BLaER1 treated with 17β-estradiol and CSF1 and Interleukin-3, amounts not matched to agents 10 nM and 100 nM (cell line): ENCODE data around the gene DUSP14.
A peak's percentile ranks its signal among the peaks of the same experiment; 100 is the strongest.
"Not testable (repeated sequence)": the region's sequence is repeated elsewhere in the genome, so short reads cannot be mapped to it uniquely, and the experiment has no call there.

Experiments
- H3K27ac ChIP-seq, 11 experiments: shearing (Covaris generic); formaldehyde crosslinking; 2 replicates each; pipeline ENCODE4 v1.8.1; 2022
- H3K27me3 ChIP-seq, 11 experiments: shearing (Covaris generic); formaldehyde crosslinking; 2 replicates each; pipeline ENCODE4 v1.8.1; 2022
- H3K36me3 ChIP-seq, 11 experiments: shearing (Covaris generic); formaldehyde crosslinking; 2 replicates each; pipeline ENCODE4 v1.8.1; 2022
- H3K4me1 ChIP-seq, 10 experiments: shearing (Covaris generic); formaldehyde crosslinking; 2 replicates each; pipeline ENCODE4 v1.8.1; 2022
- H3K4me2 ChIP-seq, 11 experiments: shearing (Covaris generic); formaldehyde crosslinking; 2 replicates each; pipeline ENCODE4 v1.8.1; 2022
- H3K4me3 ChIP-seq, 10 experiments: shearing (Covaris generic); formaldehyde crosslinking; 2 replicates each; pipeline ENCODE4 v1.8.1; 2022
- H3K9ac ChIP-seq, 11 experiments: shearing (Covaris generic); formaldehyde crosslinking; 2 replicates each; pipeline ENCODE4 v1.8.1; 2022
- H3K9me3 ChIP-seq, 11 experiments: shearing (Covaris generic); formaldehyde crosslinking; replicated peaks in 1 of 11; 2 replicates each; pipeline ENCODE4 v1.8.1; 2022
- H4K20me1 ChIP-seq, 11 experiments: shearing (Covaris generic); formaldehyde crosslinking; 2 replicates each; pipeline ENCODE4 v1.8.1; 2022
- Cebpa-rat ChIP-seq, 11 experiments: shearing (Covaris generic); IDR thresholded peaks; 2 replicates each; pipeline ENCODE4 v1.8.1; 2022

Gene DUSP14, protein sequence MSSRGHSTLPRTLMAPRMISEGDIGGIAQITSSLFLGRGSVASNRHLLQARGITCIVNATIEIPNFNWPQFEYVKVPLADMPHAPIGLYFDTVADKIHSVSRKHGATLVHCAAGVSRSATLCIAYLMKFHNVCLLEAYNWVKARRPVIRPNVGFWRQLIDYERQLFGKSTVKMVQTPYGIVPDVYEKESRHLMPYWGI

DNA sequence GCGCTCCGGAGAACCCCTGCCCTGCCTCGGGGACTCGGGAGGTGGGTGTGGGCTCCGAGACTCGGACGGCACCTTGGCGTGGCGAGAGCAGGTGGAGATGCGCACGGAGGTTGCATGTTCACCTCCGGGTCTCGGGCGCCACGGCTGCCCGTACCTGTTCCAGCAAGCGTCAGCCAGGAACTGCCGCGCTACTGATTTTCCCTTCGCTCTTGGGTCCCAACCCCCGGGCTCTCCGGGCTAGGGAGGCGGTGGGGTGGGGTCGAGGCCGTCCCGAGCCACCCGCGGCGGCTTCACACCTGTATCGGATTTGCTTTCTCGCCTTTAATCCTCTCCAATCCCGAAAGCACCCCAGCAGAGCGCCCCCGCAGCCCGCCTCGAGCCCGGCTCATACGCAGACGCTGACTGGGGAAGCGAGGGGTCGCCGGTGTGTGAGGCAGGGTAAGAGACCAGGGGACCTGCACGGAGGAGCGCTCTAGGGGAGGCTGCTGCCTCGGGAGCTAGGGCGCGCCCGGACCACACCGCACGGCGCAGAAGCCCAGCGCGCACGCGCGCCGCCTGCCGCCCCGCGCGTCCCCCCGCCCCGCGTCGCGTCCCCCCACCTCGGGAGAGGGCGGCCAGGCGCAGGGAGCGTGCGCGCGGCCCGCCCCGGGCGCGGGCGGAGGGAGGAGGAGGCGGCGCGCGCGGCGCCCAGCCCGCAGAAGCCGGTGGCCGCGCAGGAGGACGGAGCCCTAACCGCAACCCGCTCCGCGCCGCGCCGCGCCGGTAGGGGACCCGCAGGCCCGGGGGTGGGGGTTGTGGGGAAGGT, at the start of gene DUSP14:
TSS of gene DUSP14 (plus strand) at position 695 of the 805 bp plus-strand sequence. CDS start 22,382 bp downstream, outside the sequence.
- H3K9me3 ChIP-seq = no peaks in the 10 kb centered on the region
- no peak for TF ChIP-seq Cebpa-rat (IDR thresholded peaks at IDR 0.05)

DNA sequence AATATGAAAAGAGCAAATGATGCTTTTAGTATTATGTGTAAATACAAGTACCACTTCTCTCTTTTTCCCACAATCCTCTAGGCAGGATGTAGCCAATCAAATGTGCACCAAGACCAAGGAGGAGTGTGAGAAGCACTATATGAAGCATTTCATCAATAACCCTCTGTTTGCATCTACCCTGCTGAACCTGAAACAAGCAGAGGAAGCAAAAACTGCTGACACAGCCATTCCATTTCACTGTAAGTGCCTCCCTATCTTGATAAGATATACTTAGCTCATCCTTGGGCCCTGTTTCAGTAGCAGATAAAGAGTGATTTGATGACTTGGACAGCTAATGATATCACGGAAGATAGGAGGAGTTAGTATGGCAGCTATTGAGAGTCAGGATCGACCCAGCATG, 49.3 kb upstream of the DUSP14 start:
- no peaks in the 10 kb centered on the region for H3K9me3 ChIP-seq
- H3K4me2 ChIP-seq = peak overlapping the region in 3 of 11 experiments; percentile 15 to 24 (median 21); a peak in 2 of 22 replicates

More for the DNA sequence above, at the start of gene DUSP14:
- Histone ChIP-seq H3K4me2 (peak within 1 kb of the TSS; percentile 92 to 100 (median 99)), H4K20me1 (peaks cover 4 to 43% (median 29%) of the 10 kb centered on the region in 11 experiments; a peak in 18 of 22 replicates), H3K36me3 (no peaks in the 10 kb centered on the region), H3K9ac (peak within 1 kb of the TSS; percentile 74 to 88 (median 84)), H3K4me1 (peaks cover 36 to 67% (median 56%) of the 10 kb centered on the region in 10 experiments), H3K27ac (peak within 1 kb of the TSS; percentile 60 to 87 (median 76); a peak in 21 of 22 replicates), H3K4me3 (peak within 1 kb of the TSS; percentile 62 to 92 (median 73)), H3K27me3 (peaks cover 0 to 11% (median 8%) of the 10 kb centered on the region in 11 experiments; a peak in 11 of 22 replicates)

DNA sequence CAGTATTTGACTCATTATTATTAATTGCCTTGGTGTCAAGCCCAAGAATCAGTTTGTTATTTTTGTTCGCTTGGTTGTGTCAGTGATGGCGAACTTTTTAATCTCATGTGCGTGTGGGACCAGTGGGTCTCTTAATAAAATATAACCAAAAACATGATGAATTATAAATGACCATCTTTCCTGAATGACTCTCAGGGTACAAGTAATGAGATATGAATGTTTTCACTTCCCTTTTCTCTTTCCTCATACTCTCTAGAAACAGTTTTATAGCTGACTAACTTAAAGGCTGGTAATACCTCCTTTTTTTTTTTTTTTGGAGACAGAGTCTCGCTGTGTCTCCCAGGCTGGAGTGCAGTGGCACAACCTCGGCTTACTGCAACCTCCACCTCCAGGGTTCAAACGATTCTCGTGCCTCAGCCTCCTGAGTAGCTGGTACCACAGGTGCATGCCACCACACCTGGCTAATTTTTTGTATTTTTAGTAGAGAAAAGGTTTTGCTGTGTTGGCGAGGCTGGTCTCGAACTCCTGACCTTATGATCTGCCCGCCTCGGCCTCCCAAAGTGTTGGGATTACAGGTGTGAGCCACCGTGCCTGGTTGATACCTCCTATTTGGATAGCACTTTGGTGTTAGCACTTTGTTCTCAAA, 48.2 kb upstream of the DUSP14 start:
- Histone ChIP-seq H3K27ac (peak overlapping the region in 1 of 11 experiments; percentile 35; a peak in 2 of 22 replicates), H3K36me3 (peaks cover 76 to 100% (median 95%) of the 10 kb centered on the region in 11 experiments), H3K4me2 (peak overlapping the region in 7 of 11 experiments; percentile 11 to 61 (median 38); a peak in 9 of 22 replicates), H3K4me1 (peaks cover 10 to 20% (median 13%) of the 10 kb centered on the region in 10 experiments), H4K20me1 (peaks cover 0 to 18% (median 6%) of the 10 kb centered on the region in 11 experiments; a peak in 9 of 22 replicates)
- H3K4me3 ChIP-seq, H3K9me3 ChIP-seq, H3K9ac ChIP-seq, H3K27me3 ChIP-seq: not testable (repeated sequence)

More for the DNA sequence above, 49.3 kb upstream of the DUSP14 start:
- TF ChIP-seq Cebpa-rat (IDR thresholded peaks at IDR 0.05) = no peak
- Histone ChIP-seq H3K4me3 (no peak overlapping the region), H3K4me1 (peaks cover 10 to 20% (median 12%) of the 10 kb centered on the region in 10 experiments), H3K27me3 (no peaks in the 10 kb centered on the region), H3K27ac (no peak overlapping the region), H3K36me3 (peaks cover 85 to 100% (median 93%) of the 10 kb centered on the region in 11 experiments), H3K9ac (no peak overlapping the region), H4K20me1 (peaks cover 0 to 26% (median 6%) of the 10 kb centered on the region in 11 experiments; a peak in 9 of 22 replicates)

DNA sequence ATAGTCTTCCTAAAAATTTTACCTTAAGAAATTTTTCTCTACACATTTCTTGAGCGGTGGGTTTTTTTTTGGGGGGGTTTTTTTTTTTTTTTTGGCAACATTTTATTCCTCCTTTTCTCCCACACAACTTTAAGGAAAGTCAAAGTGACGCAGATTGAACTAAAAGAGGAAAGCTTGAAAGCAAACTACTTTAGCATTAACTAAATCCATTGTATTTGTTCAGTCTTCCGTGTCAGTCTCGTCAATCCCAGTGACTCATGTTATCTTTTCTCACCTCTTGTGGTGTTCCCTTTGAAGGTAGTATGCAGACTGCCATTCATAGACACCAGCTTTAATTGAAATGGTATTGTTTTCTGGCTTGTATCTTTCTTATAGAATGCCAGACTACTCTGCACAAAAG, 43.7 kb upstream of the DUSP14 start:
- Histone ChIP-seq H3K4me3 (no peak overlapping the region), H3K9ac (no peak overlapping the region), H3K4me2 (no peak overlapping the region), H3K36me3 (peaks cover 80 to 100% (median 95%) of the 10 kb centered on the region in 11 experiments), H3K4me1 (peaks cover 8 to 12% (median 9%) of the 10 kb centered on the region in 10 experiments), H3K9me3 (no peaks in the 10 kb centered on the region), H4K20me1 (peaks cover 0 to 11% (median 6%) of the 10 kb centered on the region in 11 experiments; a peak in 9 of 22 replicates), H3K27ac (no peak overlapping the region), H3K27me3 (no peaks in the 10 kb centered on the region)
- TF ChIP-seq Cebpa-rat (IDR thresholded peaks at IDR 0.05) = no peak

DNA sequence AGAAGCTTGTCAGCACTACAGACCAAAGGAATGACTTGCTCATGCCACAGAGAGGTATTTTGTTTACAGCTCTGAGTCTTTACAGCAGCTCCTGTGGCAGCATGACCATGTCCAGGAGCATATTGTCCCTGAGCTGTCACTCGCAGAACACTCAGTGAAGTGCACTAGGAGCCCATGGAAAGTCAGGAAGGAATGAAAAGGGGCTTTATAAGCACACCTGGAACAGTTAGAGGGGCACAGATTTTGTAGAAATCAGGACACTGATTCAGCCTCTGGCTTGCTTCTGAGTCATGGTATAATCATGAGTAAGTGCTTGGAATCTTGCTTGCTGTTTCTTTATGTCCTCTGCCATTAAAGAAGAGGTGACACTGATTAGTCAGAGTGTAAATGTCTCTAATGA, 42.0 kb upstream of the DUSP14 start:
- no peak overlapping the region for H3K9ac ChIP-seq
- H3K36me3 ChIP-seq = peaks cover 87 to 100% (median 94%) of the 10 kb centered on the region in 11 experiments
- no peaks in the 10 kb centered on the region for H3K27me3 ChIP-seq
- no peak overlapping the region for H3K27ac ChIP-seq
- H3K4me1 ChIP-seq = peaks cover 0 to 3% (median 0%) of the 10 kb centered on the region in 10 experiments; a peak in 1 of 20 replicates
- no peaks in the 10 kb centered on the region for H3K9me3 ChIP-seq
- no peak for TF ChIP-seq Cebpa-rat (IDR thresholded peaks at IDR 0.05)
- no peaks in the 10 kb centered on the region; a peak in 1 of 22 replicates for H4K20me1 ChIP-seq
- H3K4me3 ChIP-seq = no peak overlapping the region
- H3K4me2 ChIP-seq = no peak overlapping the region

DNA sequence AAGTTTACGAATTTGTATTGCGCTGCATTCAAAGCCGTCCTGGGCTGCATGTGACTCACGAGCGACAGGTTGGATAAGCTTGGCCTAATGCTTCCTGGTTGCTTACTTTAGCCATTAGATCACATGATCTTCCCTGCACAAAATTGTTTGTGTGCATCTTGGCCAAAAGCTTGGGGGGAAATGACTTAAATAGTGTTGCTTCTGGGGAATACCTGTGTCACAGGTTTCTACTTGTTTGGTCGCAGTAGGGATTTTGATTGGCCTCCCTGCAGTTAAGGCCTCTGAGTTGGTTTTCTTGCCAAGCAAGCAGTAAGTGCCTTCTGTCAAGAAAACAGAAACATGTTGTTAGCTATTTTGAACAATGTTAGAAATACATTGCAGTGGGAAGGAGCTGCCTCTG, 39.6 kb upstream of the DUSP14 start:
- Histone ChIP-seq H3K36me3 (peaks cover 71 to 100% (median 83%) of the 10 kb centered on the region in 11 experiments), H3K27me3 (no peaks in the 10 kb centered on the region), H3K4me3 (no peak overlapping the region), H4K20me1 (no peaks in the 10 kb centered on the region), H3K9ac (no peak overlapping the region), H3K4me1 (peaks cover 0 to 3% (median 0%) of the 10 kb centered on the region in 10 experiments; a peak in 1 of 20 replicates), H3K27ac (no peak overlapping the region), H3K4me2 (no peak overlapping the region), H3K9me3 (no peaks in the 10 kb centered on the region)
- no peak for TF ChIP-seq Cebpa-rat (IDR thresholded peaks at IDR 0.05)

DNA sequence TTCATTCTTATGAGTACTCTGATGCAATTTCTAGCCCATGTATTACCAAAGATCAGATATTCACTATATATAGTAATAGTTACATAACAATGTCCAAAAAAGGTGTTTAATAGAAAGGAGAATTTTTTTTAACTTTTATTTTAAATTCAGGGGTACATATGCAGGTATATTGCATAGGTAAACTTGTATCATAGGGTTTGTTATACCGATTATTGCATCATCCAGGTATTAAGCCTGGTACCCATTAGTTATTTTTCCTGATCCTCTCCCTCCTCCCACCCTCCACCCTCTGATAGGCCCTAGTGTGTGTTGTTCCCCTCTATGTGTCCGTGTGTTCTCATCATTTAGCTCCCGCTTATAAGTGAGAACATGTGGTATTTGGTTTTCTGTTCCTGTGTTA, 31.9 kb upstream of the DUSP14 start:
- not testable (repeated sequence) for H4K20me1 ChIP-seq, H3K27ac ChIP-seq, H3K9ac ChIP-seq, H3K4me3 ChIP-seq, H3K4me1 ChIP-seq, H3K27me3 ChIP-seq, H3K4me2 ChIP-seq, H3K9me3 ChIP-seq
- peaks cover 45 to 100% (median 78%) of the 10 kb centered on the region in 11 experiments for H3K36me3 ChIP-seq

DNA sequence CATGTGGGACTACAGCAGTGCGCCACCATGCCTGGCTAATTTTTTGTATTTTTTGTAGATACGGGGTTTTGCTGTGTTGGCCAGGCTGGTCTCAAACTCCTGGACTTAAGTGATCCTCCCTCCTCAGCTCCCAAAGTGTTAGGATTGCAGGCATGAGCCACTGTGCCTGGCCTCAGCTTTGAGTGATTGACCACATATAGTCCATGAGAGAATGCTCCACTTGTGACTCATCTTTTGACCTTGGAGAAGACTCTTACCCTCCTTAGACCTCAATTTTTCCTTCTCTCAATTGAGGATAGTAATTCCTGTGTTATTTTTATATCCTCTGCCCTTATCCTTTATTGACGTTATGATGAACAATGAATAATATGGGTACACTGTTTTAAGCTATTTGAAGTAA, 30.9 kb upstream of the DUSP14 start:
- H3K27me3 ChIP-seq = no peaks in the 10 kb centered on the region
- no peaks in the 10 kb centered on the region for H3K9me3 ChIP-seq
- H3K9ac ChIP-seq = no peak overlapping the region
- no peaks in the 10 kb centered on the region for H3K4me1 ChIP-seq
- no peak overlapping the region for H3K4me3 ChIP-seq
- TF ChIP-seq Cebpa-rat (IDR thresholded peaks at IDR 0.05) = no peak
- peaks cover 52 to 100% (median 78%) of the 10 kb centered on the region in 11 experiments for H3K36me3 ChIP-seq
- no peak overlapping the region for H3K27ac ChIP-seq
- H4K20me1 ChIP-seq = no peaks in the 10 kb centered on the region; a peak in 1 of 22 replicates
- H3K4me2 ChIP-seq = no peak overlapping the region

DNA sequence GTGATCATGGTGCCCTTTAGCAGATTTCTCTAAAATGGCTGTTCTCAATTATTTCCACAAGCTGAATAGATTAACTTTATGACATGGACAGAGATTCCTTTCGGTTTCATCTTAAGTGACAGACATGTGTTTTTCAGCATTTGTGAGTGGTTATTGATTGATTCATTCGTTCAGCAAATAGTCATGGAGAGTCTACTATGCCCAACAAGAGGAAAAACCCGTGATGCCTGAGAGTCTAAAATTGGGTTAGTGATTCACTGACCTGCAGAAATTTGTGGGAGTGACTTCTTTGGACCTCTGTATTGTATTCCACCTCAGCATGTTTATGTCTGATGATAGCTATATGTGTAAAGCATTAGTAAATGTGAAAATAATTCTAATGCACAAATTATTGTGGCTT, 28.0 kb upstream of the DUSP14 start:
- no peak overlapping the region for H3K27ac ChIP-seq
- H3K36me3 ChIP-seq = peaks cover 76 to 100% (median 89%) of the 10 kb centered on the region in 11 experiments
- H3K9ac ChIP-seq = no peak overlapping the region

More for the DNA sequence above, 28.0 kb upstream of the DUSP14 start:
- no peaks in the 10 kb centered on the region for H3K27me3 ChIP-seq
- H3K4me2 ChIP-seq = no peak overlapping the region
- H3K9me3 ChIP-seq = no peaks in the 10 kb centered on the region
- no peaks in the 10 kb centered on the region; a peak in 1 of 22 replicates for H4K20me1 ChIP-seq
- no peaks in the 10 kb centered on the region for H3K4me1 ChIP-seq
- no peak overlapping the region for H3K4me3 ChIP-seq
- TF ChIP-seq Cebpa-rat (IDR thresholded peaks at IDR 0.05) = no peak
